IMR-90 (cell line): ENCODE measurements around the gene HDAC10. TPM values are rescaled to one million over a fixed set of nuclear protein-coding genes. Genes with fewer than 3 reads are reported as not detected.
A peak's percentile ranks its signal among the peaks of the same experiment; 100 is the strongest.

Experiments
- ATAC-seq: fragments of 200-7000 bp; cut with Tn5 transposase; 2 replicates; pipeline ENCODE4 v1.9.1; 2020; ENCODE audit warnings: low read depth, mild to moderate bottlenecking, moderate library complexity
- BruUV-seq: library from RNA; stranded (reverse); fragments of 400-500 nt; replicated peaks from 2 replicates; lab custom pipeline; 2021; lab: Mats Ljungman, UMichigan
- CTCF ChIA-PET: fragments of 300-600 bp; formaldehyde crosslinking; extraction: SDS; loops from one replicate; lab custom pipeline; 2021; ENCODE audit warnings: antibody characterized with exemption; lab: Yijun Ruan, JAX
- POLR2A ChIA-PET: fragments of 300-600 bp; sonication (Branson Sonifier 250); formaldehyde crosslinking; loops from one replicate; lab custom pipeline; 2022; ENCODE audit warnings: antibody characterized with exemption; ENCODE audit not compliant: unreplicated experiment; lab: Charles Lee
- DNase-seq: peaks from one replicate; pipeline ENCODE4 v3.0.0; 2013
- H2AFZ ChIP-seq: replicated peaks from 2 replicates; pipeline ENCODE3; 2013; ENCODE audit warnings: low read length, mild to moderate bottlenecking; ENCODE audit not compliant: poor library complexity
- H2AK5ac ChIP-seq: 2 replicates; pipeline ENCODE4 v1.6.1; 2013; ENCODE audit warnings: low read depth, low read length, inconsistent platforms
- H2AK9ac ChIP-seq: replicated peaks from 2 replicates; pipeline ENCODE3; 2013; ENCODE audit warnings: mild to moderate bottlenecking, low read depth, low read length, moderate library complexity; ENCODE audit not compliant: poor library complexity
- H2BK120ac ChIP-seq: 2 replicates; pipeline ENCODE4 v1.6.1; 2013; ENCODE audit warnings: low read depth, low read length, inconsistent platforms
- H2BK15ac ChIP-seq: 3 replicates; pipeline ENCODE4 v1.6.1; 2013; ENCODE audit warnings: low read depth, low read length, inconsistent platforms
- H2BK20ac ChIP-seq: 2 replicates; pipeline ENCODE4 v1.6.1; 2013; ENCODE audit warnings: low read depth, mild to moderate bottlenecking, inconsistent platforms, low read length, moderate library complexity
- H2BK5ac ChIP-seq: 2 replicates; pipeline ENCODE4 v1.6.1; 2013; ENCODE audit warnings: mild to moderate bottlenecking, low read depth, low read length, inconsistent platforms; ENCODE audit not compliant: poor library complexity, severe bottlenecking
- H3K14ac ChIP-seq: replicated peaks from 2 replicates; pipeline ENCODE4 v1.6.1; 2013; ENCODE audit warnings: low read depth, low read length, inconsistent platforms
- H3K18ac ChIP-seq: 2 replicates; pipeline ENCODE4 v1.6.1; 2013; ENCODE audit warnings: low read depth, low read length, control low read depth
- H3K23ac ChIP-seq: 2 replicates; pipeline ENCODE4 v1.6.1; 2013; ENCODE audit warnings: low read depth, low read length, inconsistent platforms
- H3K27ac ChIP-seq: 2 replicates; pipeline ENCODE4 v1.5.1; 2013; ENCODE audit warnings: mild to moderate bottlenecking, control low read depth, low read length; ENCODE audit not compliant: insufficient read depth
- H3K27me3 ChIP-seq: 2 replicates; pipeline ENCODE4 v1.6.1; 2013; ENCODE audit warnings: low read length; ENCODE audit not compliant: control insufficient read depth, insufficient read depth
- H3K36me3 ChIP-seq: 2 replicates; pipeline ENCODE4 v1.6.1; 2013; ENCODE audit warnings: low read length, mixed read lengths; ENCODE audit not compliant: control insufficient read depth, insufficient read depth
- H3K4ac ChIP-seq: 2 replicates; pipeline ENCODE4 v1.6.1; 2013; ENCODE audit warnings: low read depth, low read length, inconsistent platforms
- H3K4me1 ChIP-seq: 2 replicates; pipeline ENCODE4 v1.6.1; 2013; ENCODE audit warnings: low read length, mixed read lengths; ENCODE audit not compliant: control insufficient read depth, insufficient read depth
- H3K4me2 ChIP-seq: 2 replicates; pipeline ENCODE4 v1.6.1; 2013; ENCODE audit warnings: low read depth, mild to moderate bottlenecking, control low read depth, low read length, moderate library complexity
- H3K4me3 ChIP-seq: 2 replicates; pipeline ENCODE4 v1.5.1; 2013; ENCODE audit warnings: low read depth, mild to moderate bottlenecking, control low read depth, low read length, moderate library complexity; ENCODE audit not compliant: insufficient read depth
- H3K56ac ChIP-seq: 2 replicates; pipeline ENCODE4 v1.6.1; 2013; ENCODE audit warnings: low read length, inconsistent platforms; ENCODE audit not compliant: insufficient read depth; ENCODE audit errors: extremely low read depth
- H3K79me1 ChIP-seq, 2 experiments: 2 replicates each; pipeline ENCODE4 v1.6.1; 2013; ENCODE audit warnings: low read length in 2 of 2, inconsistent platforms in 1 of 2, low read depth in 1 of 2
- H3K9ac ChIP-seq: 2 replicates; pipeline ENCODE4 v1.6.1; 2013; ENCODE audit warnings: low read depth, low read length, control low read depth
- H3K9me1 ChIP-seq: 2 replicates; pipeline ENCODE4 v1.6.1; 2013; ENCODE audit warnings: low read length, inconsistent platforms; ENCODE audit not compliant: insufficient read depth
- H3K9me3 ChIP-seq: 2 replicates; pipeline ENCODE4 v1.6.1; 2013; ENCODE audit warnings: low read length; ENCODE audit not compliant: control insufficient read depth, insufficient read depth
- H4K20me1 ChIP-seq: 2 replicates; pipeline ENCODE4 v1.6.1; 2013; ENCODE audit warnings: low read length, inconsistent platforms; ENCODE audit not compliant: insufficient read depth
- H4K5ac ChIP-seq: 2 replicates; pipeline ENCODE4 v1.6.1; 2013; ENCODE audit warnings: mild to moderate bottlenecking, low read depth, low read length, control low read depth
- H4K8ac ChIP-seq, 2 experiments: 2 replicates each; pipeline ENCODE4 v1.6.1; 2013; ENCODE audit warnings: low read depth in 2 of 2, low read length in 2 of 2, control low read depth in 1 of 2, inconsistent platforms in 1 of 2
- H4K91ac ChIP-seq: 2 replicates; pipeline ENCODE4 v1.6.1; 2013; ENCODE audit warnings: low read depth, low read length, inconsistent platforms; ENCODE audit not compliant: insufficient read depth
- BHLHE40 ChIP-seq: fragments of 150-350 bp; IDR thresholded peaks from 2 replicates; pipeline ENCODE4 v1.6.1; 2016; ENCODE audit warnings: mild to moderate bottlenecking, low read depth, low read length
- CEBPB ChIP-seq: IDR thresholded peaks from 2 replicates; pipeline ENCODE4 v1.6.1; 2012; ENCODE audit warnings: low read depth, low read length, improper control_type of control experiment
- CHD1 ChIP-seq: IDR thresholded peaks from 2 replicates; pipeline ENCODE4 v1.6.1; 2012; ENCODE audit warnings: low read depth, low read length, improper control_type of control experiment
- ELK1 ChIP-seq: fragments of 150-350 bp; IDR thresholded peaks from 2 replicates; pipeline ENCODE4 v1.6.1; 2016; ENCODE audit warnings: low read depth, mild to moderate bottlenecking, low read length, moderate library complexity, borderline replicate concordance
- FOS ChIP-seq: fragments of 150-350 bp; IDR thresholded peaks from 2 replicates; pipeline ENCODE4 v1.6.1; 2016; ENCODE audit warnings: low read depth, low read length
- MAFK ChIP-seq: IDR thresholded peaks from 2 replicates; pipeline ENCODE4 v1.6.1; 2012; ENCODE audit warnings: low read depth, low read length, improper control_type of control experiment
- MAZ ChIP-seq: IDR thresholded peaks from 2 replicates; pipeline ENCODE4 v1.6.1; 2012; ENCODE audit warnings: low read depth, mild to moderate bottlenecking, low read length, improper control_type of control experiment, moderate library complexity, borderline replicate concordance
- MXI1 ChIP-seq: IDR thresholded peaks from 2 replicates; pipeline ENCODE4 v1.6.1; 2012; ENCODE audit warnings: low read depth, mild to moderate bottlenecking, low read length, moderate library complexity, borderline replicate concordance
- NFE2L2 ChIP-seq: fragments of 150-350 bp; IDR thresholded peaks from 2 replicates; pipeline ENCODE4 v1.6.1; 2016; ENCODE audit warnings: low read depth, mild to moderate bottlenecking, low read length
- POLR2A ChIP-seq: IDR thresholded peaks from 2 replicates; pipeline ENCODE4 v1.6.1; 2012; ENCODE audit warnings: mild to moderate bottlenecking, low read depth, low read length
- RAD21 ChIP-seq: IDR thresholded peaks from 2 replicates; pipeline ENCODE4 v1.6.1; 2012; ENCODE audit warnings: low read length, improper control_type of control experiment
- RCOR1 ChIP-seq: IDR thresholded peaks from 2 replicates; pipeline ENCODE4 v1.6.1; 2012; ENCODE audit warnings: mild to moderate bottlenecking, low read length, improper control_type of control experiment; ENCODE audit not compliant: insufficient replicate concordance
- RFX5 ChIP-seq: IDR thresholded peaks from 2 replicates; pipeline ENCODE4 v1.8.0; 2012; ENCODE audit warnings: low read depth, mild to moderate bottlenecking, low read length, moderate library complexity
- SMC3 ChIP-seq: fragments of 150-350 bp; IDR thresholded peaks from 2 replicates; pipeline ENCODE4 v1.6.1; 2016; ENCODE audit warnings: low read depth, mild to moderate bottlenecking, antibody characterized with exemption, low read length, moderate library complexity
- WGBS, 2 experiments: methylation state at CpG; one replicate each; pipeline versions ENCODE4 v1.1.5 to v1.1.7; 2013; ENCODE audit warnings: missing lambda C conversion rate in 2 of 2; ENCODE audit not compliant: insufficient read length in 1 of 2; ENCODE audit errors: extremely low coverage in 2 of 2; 5-methylcytosine and 5-hydroxymethylcytosine counted together
- dilution Hi-C: fragments of 300-500 bp; cut with HindIII; formaldehyde crosslinking; loops from one replicate; pipeline ENCODE4 v1.14.3; 2018; ENCODE audit warnings: low sequenced_read_pairs; ENCODE audit not compliant: unreplicated experiment
- in situ Hi-C: fragments of 300-500 bp; cut with MboI; formaldehyde crosslinking; loops from 3 replicates; pipeline ENCODE4 v1.14.3; 2019; ENCODE audit warnings: low sequenced_read_pairs, inconsistent platforms, mixed read lengths
- intact Hi-C: fragments of 100-400 bp; cut with micrococcal nuclease; formaldehyde crosslinking; loops from 2 replicates; pipeline ENCODE4 v1.10.0; 2022
- polyA plus RNA-seq, 3 experiments: library from polyadenylated mRNA; depleted of rRNA; stranded (reverse); fragments of >200 nt; gene quantifications; 2 replicates each; pipeline ENCODE4 v1.2.3, GENCODE V29; 2012; ENCODE audit warnings: low replicate concordance in 1 of 3
- total RNA-seq: library from RNA; depleted of rRNA; stranded (reverse); fragments of >200 nt; gene quantifications from 2 replicates; pipeline ENCODE4 v1.2.3, GENCODE V29; 2012
- TF ChIP-seq, protein P1 (sequence below): fragments of 150-350 bp; IDR thresholded peaks from 2 replicates; pipeline ENCODE4 v1.6.1; 2017; ENCODE audit warnings: mild to moderate bottlenecking, antibody characterized with exemption, low read length, low read depth
- TF ChIP-seq, protein P2 (sequence below): conservative IDR thresholded peaks from 2 replicates; pipeline ENCODE4 v1.5.1; 2012; ENCODE audit warnings: mild to moderate bottlenecking, low read depth, low read length, improper control_type of control experiment

The HDAC10 gene
- total and polyA plus RNA-seq, 2 of the 4 experiments (the other 2 are of a cell fraction) = 3.9 to 35.7 TPM

DNA sequence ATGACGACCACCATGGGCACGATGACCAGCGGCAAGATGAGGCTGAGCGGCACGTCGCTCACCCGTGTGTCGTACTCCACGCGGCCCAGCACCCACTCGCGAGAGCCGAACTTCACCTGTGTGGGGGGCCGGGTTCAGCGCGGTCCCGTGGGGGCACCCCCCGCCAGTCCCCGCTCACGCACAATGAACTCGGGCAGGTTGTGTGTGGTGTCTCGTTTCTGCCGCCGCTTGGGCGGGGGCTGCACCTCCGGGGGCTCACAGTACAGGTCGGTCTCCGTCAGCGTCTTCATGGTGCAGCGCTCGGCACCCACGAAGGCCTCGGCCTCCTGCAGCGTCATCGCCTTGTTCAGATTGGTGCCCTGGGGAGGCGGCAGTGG is 30.3 kb upstream of the HDAC10 start:
- Histone ChIP-seq H3K4me2 (no peak overlapping the region), H3K18ac (no peak overlapping the region), H3K9me3 (no peaks in the 10 kb centered on the region), H3K23ac (no peak overlapping the region), H3K27ac (no peak overlapping the region; the same call in 1 of the 2 replicates), H4K5ac (no peak overlapping the region), H3K79me1 (peaks cover 13 to 39% of the 10 kb centered on the region in 2 experiments; a peak in 3 of 4 replicates), H3K4me1 (peaks cover 8% of the 10 kb centered on the region), H3K9ac (no peak overlapping the region), H3K36me3 (peaks cover 89% of the 10 kb centered on the region), H3K9me1 (no peaks in the 10 kb centered on the region), H3K4ac (no peak overlapping the region), H2BK20ac (no peak overlapping the region), H2AFZ (no peak overlapping the region), H2BK15ac (no peak overlapping the region), H3K4me3 (no peak overlapping the region), H4K91ac (no peak overlapping the region), H3K27me3 (no peaks in the 10 kb centered on the region), H4K8ac (no peak overlapping the region), H2AK9ac (peak overlapping the region; percentile 42), H2AK5ac (no peak overlapping the region), H2BK5ac (peak overlapping the region; percentile 99), H4K20me1 (peaks cover 38% of the 10 kb centered on the region), H3K14ac (no peak overlapping the region), H2BK120ac (no peak overlapping the region), H3K56ac (no peak overlapping the region)
- no peak for DNase-seq
- TF ChIP-seq POLR2A (no peak), RAD21 (no peak), NFE2L2 (no peak), SMC3 (no peak), RFX5 (no peak), MXI1 (no peak), RCOR1 (no peak), FOS (no peak), MAFK (no peak), CHD1 (no peak), BHLHE40 (no peak), ELK1 (no peak), CEBPB (no peak), MAZ (no peak)
- TF ChIP-seq, protein P1, sequence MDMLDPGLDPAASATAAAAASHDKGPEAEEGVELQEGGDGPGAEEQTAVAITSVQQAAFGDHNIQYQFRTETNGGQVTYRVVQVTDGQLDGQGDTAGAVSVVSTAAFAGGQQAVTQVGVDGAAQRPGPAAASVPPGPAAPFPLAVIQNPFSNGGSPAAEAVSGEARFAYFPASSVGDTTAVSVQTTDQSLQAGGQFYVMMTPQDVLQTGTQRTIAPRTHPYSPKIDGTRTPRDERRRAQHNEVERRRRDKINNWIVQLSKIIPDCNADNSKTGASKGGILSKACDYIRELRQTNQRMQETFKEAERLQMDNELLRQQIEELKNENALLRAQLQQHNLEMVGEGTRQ = no peak
- TF ChIP-seq, protein P2, sequence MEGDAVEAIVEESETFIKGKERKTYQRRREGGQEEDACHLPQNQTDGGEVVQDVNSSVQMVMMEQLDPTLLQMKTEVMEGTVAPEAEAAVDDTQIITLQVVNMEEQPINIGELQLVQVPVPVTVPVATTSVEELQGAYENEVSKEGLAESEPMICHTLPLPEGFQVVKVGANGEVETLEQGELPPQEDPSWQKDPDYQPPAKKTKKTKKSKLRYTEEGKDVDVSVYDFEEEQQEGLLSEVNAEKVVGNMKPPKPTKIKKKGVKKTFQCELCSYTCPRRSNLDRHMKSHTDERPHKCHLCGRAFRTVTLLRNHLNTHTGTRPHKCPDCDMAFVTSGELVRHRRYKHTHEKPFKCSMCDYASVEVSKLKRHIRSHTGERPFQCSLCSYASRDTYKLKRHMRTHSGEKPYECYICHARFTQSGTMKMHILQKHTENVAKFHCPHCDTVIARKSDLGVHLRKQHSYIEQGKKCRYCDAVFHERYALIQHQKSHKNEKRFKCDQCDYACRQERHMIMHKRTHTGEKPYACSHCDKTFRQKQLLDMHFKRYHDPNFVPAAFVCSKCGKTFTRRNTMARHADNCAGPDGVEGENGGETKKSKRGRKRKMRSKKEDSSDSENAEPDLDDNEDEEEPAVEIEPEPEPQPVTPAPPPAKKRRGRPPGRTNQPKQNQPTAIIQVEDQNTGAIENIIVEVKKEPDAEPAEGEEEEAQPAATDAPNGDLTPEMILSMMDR = no peak
- intact Hi-C loops (no loop called here), in situ Hi-C loops (no loop called here), dilution Hi-C loops (no loop called here)
- no peak for ATAC-seq
- BruUV-seq = no TSS peak
- WGBS, 2 experiments = 97% methylated on average over 23 of the region's 36 CpGs; no CpG with 5 or more reads in 1 of the 2 experiments
- CTCF ChIA-PET = no interaction called here
- POLR2A ChIA-PET = no interaction called here
